GM15510 (cell line): ENCODE results near the gene PCGF2.

Source experiments
- POLR2A ChIP-seq: IDR thresholded peaks from 3 replicates; pipeline ENCODE4 v1.6.1; 2011; ENCODE audit warnings: borderline replicate concordance; ENCODE audit not compliant: insufficient read length; ENCODE audit errors: extremely low read depth

Gene PCGF2

DNA sequence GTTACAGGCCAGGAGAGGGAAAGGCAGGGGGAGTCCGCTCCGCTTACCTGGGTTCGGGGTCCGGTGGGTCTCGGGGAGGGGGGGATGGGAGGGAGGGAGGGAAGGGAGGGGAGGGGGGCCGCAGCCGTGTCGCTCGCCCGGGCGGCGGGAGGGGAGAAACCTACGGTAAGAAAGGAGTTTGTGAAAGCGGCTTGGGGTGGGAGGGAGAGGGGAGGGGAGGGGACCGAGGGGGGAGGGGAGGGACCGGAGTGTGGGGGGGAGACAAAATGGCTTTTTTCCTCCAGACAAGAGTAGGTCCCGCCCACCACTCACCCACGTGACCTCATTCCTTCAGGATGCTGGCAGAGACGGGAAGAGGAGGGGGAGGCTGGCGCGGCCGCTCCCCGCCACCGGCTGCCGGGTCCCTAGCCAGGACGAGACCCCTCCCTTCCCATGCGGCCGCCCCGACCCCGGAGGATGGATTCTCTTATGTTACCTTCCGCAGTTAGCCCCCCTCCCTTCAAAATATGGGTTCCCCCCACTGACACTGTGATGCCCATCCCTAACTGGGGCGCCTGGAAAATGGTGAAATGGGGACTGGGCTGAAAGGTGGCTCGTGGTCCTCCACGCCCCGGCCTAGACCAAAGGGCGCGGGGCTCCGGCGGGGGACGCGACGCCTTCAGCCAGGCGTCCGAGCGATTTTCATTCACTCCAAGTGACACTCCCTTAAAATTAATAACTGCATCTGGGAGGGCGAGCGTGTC is at the start of gene PCGF2:
TSS of gene PCGF2 (minus strand) at position 188 of the 743 bp plus-strand sequence. CDS start 7,934 bp downstream, outside the sequence.
- TF ChIP-seq POLR2A = no peak

GRCh38 chr17:38797828-38798227 is 49.7 kb upstream of the PCGF2 start:
- no peak for TF ChIP-seq POLR2A

DNA sequence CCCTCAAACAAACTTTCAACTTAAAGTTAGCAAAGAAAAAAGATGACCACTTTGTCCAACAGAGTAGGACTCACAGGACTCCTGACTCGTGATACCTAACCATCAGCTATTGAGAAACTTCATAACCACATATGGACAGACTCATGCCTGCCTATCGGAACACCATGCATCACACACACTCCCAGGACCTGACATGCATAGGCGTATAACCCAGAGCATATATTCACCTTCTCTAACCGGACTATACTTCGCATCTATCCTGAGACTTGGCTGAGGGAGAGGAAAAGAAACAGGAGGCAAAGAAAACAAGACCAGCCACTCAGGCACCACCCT is 49.0 kb upstream of the PCGF2 start:
- TF ChIP-seq POLR2A = no peak

GRCh38 chr17:38796451-38797157 is 48.5 kb upstream of the PCGF2 start:
- no peak for TF ChIP-seq POLR2A

- no peak for TF ChIP-seq POLR2A
These were observed 46.1 kb upstream of the PCGF2 start for GRCh38 chr17:38794221-38794620.

GRCh38 chr17:38791162-38791561 is 43.0 kb upstream of the PCGF2 start:
- no peak for TF ChIP-seq POLR2A

DNA sequence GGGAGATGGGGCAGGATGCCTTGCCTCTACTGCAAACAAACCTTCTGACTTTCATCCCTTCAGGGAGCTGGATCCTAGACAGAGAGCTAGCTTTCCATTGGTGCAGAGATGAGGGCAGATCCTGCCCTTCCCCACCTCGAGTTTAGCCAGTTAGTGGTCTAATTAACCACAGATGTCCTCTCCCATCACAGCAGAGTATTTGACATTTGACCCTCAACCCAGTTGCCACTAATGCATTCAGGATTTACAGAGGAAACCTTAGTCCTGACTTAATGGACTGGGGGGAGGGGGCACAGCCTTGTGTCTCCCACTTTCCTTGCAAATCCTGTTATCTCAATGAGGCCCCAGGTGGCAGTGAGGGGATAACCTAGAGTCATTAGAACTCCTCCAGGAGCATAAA is 41.0 kb upstream of the PCGF2 start:
- no peak for TF ChIP-seq POLR2A

DNA sequence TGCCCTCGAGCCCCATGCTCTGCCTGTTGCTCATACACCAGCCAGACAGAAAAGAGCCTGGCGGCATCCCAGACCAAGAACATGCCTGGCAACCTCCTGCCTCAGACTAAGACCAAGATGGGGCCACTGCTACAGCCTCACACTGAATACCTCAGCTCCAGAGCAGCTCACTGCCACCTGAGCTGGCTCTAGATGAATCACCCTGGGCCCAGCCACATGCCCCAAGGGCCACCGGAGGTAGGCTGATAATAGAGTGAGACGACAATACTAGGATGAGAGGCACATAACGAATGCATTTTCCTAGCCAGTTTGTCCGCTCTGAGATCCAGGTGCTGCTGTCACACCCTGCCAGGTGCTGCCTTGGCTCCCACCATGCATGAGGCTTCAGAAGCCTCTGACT is 38.2 kb upstream of the PCGF2 start:
- no peak for TF ChIP-seq POLR2A

DNA sequence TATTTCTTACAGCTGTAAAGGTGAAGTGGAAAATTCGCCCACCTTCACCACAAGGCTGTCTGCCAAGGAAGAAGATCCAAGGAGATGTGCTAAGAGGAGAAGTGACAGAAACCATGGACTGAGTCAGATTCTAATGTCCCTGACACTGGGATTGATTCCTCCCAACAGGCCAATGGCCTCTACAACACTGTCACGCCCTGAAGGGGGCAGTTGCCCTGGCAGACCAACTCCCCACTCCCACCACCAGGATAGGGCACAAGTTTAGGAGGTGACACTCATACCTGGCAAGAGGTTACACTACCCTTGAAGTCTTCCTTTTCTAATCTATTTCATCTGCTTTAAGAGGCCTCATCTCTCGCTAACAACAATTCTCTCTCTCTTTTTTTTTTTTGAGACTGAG is 35.1 kb upstream of the PCGF2 start:
- no peak for TF ChIP-seq POLR2A

- TF ChIP-seq POLR2A = no peak
These were observed 32.0 kb upstream of the PCGF2 start for GRCh38 chr17:38779965-38780752.

- TF ChIP-seq POLR2A = no peak
These were observed 29.6 kb upstream of the PCGF2 start for GRCh38 chr17:38777641-38778250.

DNA sequence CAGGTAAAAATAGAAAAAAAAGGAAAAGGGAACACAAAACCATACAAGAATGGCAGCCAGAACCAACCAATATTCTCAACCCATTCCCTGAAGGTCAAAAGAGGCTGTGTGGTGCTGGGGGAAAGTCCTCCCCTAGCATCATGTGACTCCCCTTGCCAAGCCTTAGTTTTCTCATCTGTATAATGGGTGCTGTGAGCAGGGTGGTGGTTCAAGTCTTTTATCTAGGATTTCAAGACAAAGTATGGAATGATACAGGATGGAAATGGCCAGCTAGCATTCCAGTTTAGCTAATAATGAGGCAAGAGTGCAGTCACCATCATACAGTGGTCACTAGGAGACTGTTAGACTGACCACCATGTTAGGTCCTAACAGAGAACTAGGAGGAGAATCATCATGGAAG is 25.1 kb upstream of the PCGF2 start:
- no peak for TF ChIP-seq POLR2A

GRCh38 chr17:38768417-38768816 is 20.3 kb upstream of the PCGF2 start:
- no peak for TF ChIP-seq POLR2A

- no peak for TF ChIP-seq POLR2A
These were observed 18.2 kb upstream of the PCGF2 start for GRCh38 chr17:38766341-38766740.

DNA sequence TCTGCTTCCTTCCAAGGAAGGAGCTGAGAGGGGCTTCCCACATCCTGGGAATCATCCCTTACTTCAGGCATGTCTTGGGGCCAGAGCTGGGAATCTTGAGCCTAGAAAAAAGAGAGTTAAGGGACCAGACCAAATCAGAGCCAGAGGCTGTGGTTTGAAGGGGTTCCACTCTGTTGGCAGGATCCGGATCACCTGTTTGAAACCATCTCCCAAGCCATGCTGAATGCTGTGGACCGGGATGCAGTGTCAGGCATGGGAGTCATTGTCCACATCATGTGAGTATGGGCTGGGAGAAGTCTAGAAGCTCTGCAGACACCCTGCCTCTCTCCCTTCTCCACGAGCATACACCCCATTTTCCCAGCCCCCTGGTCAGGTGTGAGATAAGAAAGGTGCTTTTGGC is 14.1 kb upstream of the PCGF2 start:
- TF ChIP-seq POLR2A = no peak

GRCh38 chr17:38761612-38762011 is 13.5 kb upstream of the PCGF2 start:
- no peak for TF ChIP-seq POLR2A

DNA sequence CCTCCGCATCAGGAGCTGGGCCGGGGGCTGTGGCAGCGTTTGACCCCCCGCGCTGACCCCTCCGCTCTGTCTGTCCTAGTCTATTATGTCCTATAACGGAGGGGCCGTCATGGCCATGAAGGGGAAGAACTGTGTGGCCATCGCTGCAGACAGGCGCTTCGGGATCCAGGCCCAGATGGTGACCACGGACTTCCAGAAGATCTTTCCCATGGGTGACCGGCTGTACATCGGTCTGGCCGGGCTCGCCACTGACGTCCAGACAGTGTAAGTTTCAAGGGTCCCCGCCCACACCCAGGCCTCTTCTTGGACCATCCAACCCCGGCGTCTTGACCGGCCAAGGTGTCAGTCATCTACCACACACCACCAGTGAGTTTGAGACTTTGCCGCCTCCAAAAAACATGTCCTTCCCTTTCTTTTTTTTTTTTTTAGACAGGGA is 5.0 kb upstream of the PCGF2 start:
- no peak for TF ChIP-seq POLR2A
